Upper lobe of left lung (tissue), 4 donors: ENCODE results near the gene ZNF423.

Source experiments
- CTCF ChIP-seq, 6 experiments: fragments of 450-650 bp in 4 of 6; fragments of 200-600 bp in 2 of 6; sonication (generic) in 2 of 6; IDR thresholded peaks; one replicate each; pipeline ENCODE4 v1.5.1; 2016 to 2019; ENCODE audit warnings: antibody characterized with exemption in 6 of 6
- EP300 ChIP-seq, 4 donors: sonication (generic); formaldehyde crosslinking; IDR thresholded peaks; one replicate each; pipeline ENCODE4 v1.5.1; 2017; ENCODE audit warnings: antibody characterized with exemption in 4 of 4, control low read depth in 2 of 4
- POLR2A ChIP-seq, 4 donors: fragments of 450-650 bp; IDR thresholded peaks; one replicate each; pipeline ENCODE4 v1.5.1; 2016 to 2017; ENCODE audit warnings: antibody characterized with exemption in 4 of 4, mild to moderate bottlenecking in 2 of 4
- POLR2AphosphoS5 ChIP-seq, 2 donors: sonication (generic); formaldehyde crosslinking; IDR thresholded peaks; one replicate each; pipeline ENCODE4 v1.5.1; 2017; ENCODE audit warnings: antibody characterized with exemption in 2 of 2

GRCh38 chr16:49472598-49472997, 383.3 kb downstream of the ZNF423 start:
- TF ChIP-seq CTCF (IDR thresholded peaks at IDR 0.05): no peak
- TF ChIP-seq POLR2A (IDR thresholded peaks at IDR 0.05): no peak
- TF ChIP-seq EP300 (IDR thresholded peaks at IDR 0.05): no peak
- TF ChIP-seq POLR2AphosphoS5 (IDR thresholded peaks at IDR 0.05): no peak
